ENCODE results near the gene SLC37A2. TPM values are rescaled to one million over a fixed set of nuclear protein-coding genes. Genes with fewer than 3 reads are reported as not detected.

Gene SLC37A2
- total RNA-seq, 1 donor from 2014 or later = 1.3 TPM

DNA sequence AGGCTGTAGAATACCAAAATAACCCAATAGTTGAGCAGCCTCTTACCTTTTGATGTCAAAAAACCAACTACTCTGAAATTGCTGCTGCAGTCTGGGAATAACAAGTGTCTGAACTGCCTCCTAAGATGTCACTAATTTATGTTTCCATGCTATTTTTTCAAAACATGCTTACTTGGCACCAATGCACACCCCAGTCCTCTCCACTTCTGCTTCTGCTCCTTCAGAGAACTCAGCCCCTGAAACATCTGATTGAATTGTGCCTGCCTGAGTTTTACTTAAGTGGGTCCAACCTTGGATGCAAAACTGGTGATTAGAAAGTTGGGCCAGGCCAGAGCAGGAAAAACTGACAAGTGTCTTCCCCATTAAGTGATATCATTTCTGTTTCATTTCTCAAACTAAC is 72.9 kb downstream of the SLC37A2 start:
- H3K9me3 ChIP-seq (ENCODE audit: insufficient read depth, low read depth, low read length) = no peaks in the 10 kb centered on the region
- DNase-seq (ENCODE audit: low read depth) (no peak), FAIRE-seq (no peak)
- H3K27ac ChIP-seq (ENCODE audit: low read depth, low read length) = no peak overlapping the region
- no peaks in the 10 kb centered on the region for H3K79me2 ChIP-seq (ENCODE audit: insufficient read depth, low read length)
- H3K4me1 ChIP-seq (ENCODE audit: insufficient read depth, low read length) = no peaks in the 10 kb centered on the region
- H2AFZ ChIP-seq (ENCODE audit: low read depth, low read length) = no peak overlapping the region
- no peak overlapping the region for H3K4me2 ChIP-seq (ENCODE audit: low read length)
- Mint-ChIP-seq H3K36me3 (ENCODE audit: low read depth, unreplicated experiment) (no peaks in the 10 kb centered on the region), H3K4me1 (ENCODE audit: low read depth, unreplicated experiment) (peaks cover 12% of the 10 kb centered on the region), H3K27me3 (ENCODE audit: low read depth, unreplicated experiment) (peaks cover 24% of the 10 kb centered on the region), H3K4me3 (ENCODE audit: unreplicated experiment) (no peak overlapping the region), H3K27ac (ENCODE audit: unreplicated experiment) (no peak overlapping the region), H3K9me3 (ENCODE audit: unreplicated experiment) (no peaks in the 10 kb centered on the region)
- TF ChIP-seq, protein P1, sequence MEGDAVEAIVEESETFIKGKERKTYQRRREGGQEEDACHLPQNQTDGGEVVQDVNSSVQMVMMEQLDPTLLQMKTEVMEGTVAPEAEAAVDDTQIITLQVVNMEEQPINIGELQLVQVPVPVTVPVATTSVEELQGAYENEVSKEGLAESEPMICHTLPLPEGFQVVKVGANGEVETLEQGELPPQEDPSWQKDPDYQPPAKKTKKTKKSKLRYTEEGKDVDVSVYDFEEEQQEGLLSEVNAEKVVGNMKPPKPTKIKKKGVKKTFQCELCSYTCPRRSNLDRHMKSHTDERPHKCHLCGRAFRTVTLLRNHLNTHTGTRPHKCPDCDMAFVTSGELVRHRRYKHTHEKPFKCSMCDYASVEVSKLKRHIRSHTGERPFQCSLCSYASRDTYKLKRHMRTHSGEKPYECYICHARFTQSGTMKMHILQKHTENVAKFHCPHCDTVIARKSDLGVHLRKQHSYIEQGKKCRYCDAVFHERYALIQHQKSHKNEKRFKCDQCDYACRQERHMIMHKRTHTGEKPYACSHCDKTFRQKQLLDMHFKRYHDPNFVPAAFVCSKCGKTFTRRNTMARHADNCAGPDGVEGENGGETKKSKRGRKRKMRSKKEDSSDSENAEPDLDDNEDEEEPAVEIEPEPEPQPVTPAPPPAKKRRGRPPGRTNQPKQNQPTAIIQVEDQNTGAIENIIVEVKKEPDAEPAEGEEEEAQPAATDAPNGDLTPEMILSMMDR (IDR thresholded peaks at IDR 0.05; ENCODE audit: insufficient read depth, low read depth, low read length) = no peak
- TF ChIP-seq EZH2 (IDR thresholded peaks at IDR 0.05; ENCODE audit: insufficient read depth, low read length) = no peak
- peaks cover 6% of the 10 kb centered on the region for H3K27me3 ChIP-seq (ENCODE audit: insufficient read depth, low read length)
- H3K9ac ChIP-seq (ENCODE audit: low read length) = no peak overlapping the region
- H4K20me1 ChIP-seq (ENCODE audit: insufficient read depth, low read length) = no peaks in the 10 kb centered on the region
- no peak overlapping the region for H3K4me3 ChIP-seq (ENCODE audit: insufficient read depth, low read depth, low read length)
- H3K36me3 ChIP-seq (ENCODE audit: insufficient read depth, low read length) = no peaks in the 10 kb centered on the region

- H3K9me3 Mint-ChIP-seq (ENCODE audit: unreplicated experiment) = no peaks in the 10 kb centered on the region
- no peak overlapping the region for H3K4me2 ChIP-seq (ENCODE audit: low read length)
- TF ChIP-seq, protein P1 (IDR thresholded peaks at IDR 0.05; ENCODE audit: insufficient read depth, low read depth, low read length) = no peak
- TF ChIP-seq EZH2 (IDR thresholded peaks at IDR 0.05; ENCODE audit: insufficient read depth, low read length) = no peak
- H3K27me3 Mint-ChIP-seq (ENCODE audit: low read depth, unreplicated experiment) = peaks cover 33% of the 10 kb centered on the region
- no peak overlapping the region for H3K4me3 Mint-ChIP-seq (ENCODE audit: unreplicated experiment)
- H3K4me1 ChIP-seq (ENCODE audit: insufficient read depth, low read length) = no peaks in the 10 kb centered on the region
- H2AFZ ChIP-seq (ENCODE audit: low read depth, low read length) = no peak overlapping the region
- no peaks in the 10 kb centered on the region for H4K20me1 ChIP-seq (ENCODE audit: insufficient read depth, low read length)
- no peak overlapping the region for H3K27ac Mint-ChIP-seq (ENCODE audit: unreplicated experiment)
- no peak for FAIRE-seq
- H3K36me3 Mint-ChIP-seq (ENCODE audit: low read depth, unreplicated experiment) = no peaks in the 10 kb centered on the region
- H3K79me2 ChIP-seq (ENCODE audit: insufficient read depth, low read length) = no peaks in the 10 kb centered on the region
- no peak overlapping the region for H3K4me3 ChIP-seq (ENCODE audit: insufficient read depth, low read depth, low read length)
- no peak overlapping the region for H3K9ac ChIP-seq (ENCODE audit: low read length)
- no peak overlapping the region for H3K27ac ChIP-seq (ENCODE audit: low read depth, low read length)
- no peaks in the 10 kb centered on the region for H3K9me3 ChIP-seq (ENCODE audit: insufficient read depth, low read depth, low read length)
- peaks cover 8% of the 10 kb centered on the region for H3K4me1 Mint-ChIP-seq (ENCODE audit: low read depth, unreplicated experiment)
- DNase-seq (ENCODE audit: low read depth) = no peak
- H3K36me3 ChIP-seq (ENCODE audit: insufficient read depth, low read length) = no peaks in the 10 kb centered on the region
- H3K27me3 ChIP-seq (ENCODE audit: insufficient read depth, low read length) = peaks cover 6% of the 10 kb centered on the region
Observed at GRCh38 chr11:125138966-125139365, 75.9 kb downstream of the SLC37A2 start.

GRCh38 chr11:125139778-125140177 is 76.7 kb downstream of the SLC37A2 start:
- FAIRE-seq (no peak), DNase-seq (ENCODE audit: low read depth) (no peak)
- peaks cover 8% of the 10 kb centered on the region for H3K4me1 Mint-ChIP-seq (ENCODE audit: low read depth, unreplicated experiment)
- H4K20me1 ChIP-seq (ENCODE audit: insufficient read depth, low read length) = no peaks in the 10 kb centered on the region
- no peak overlapping the region for H3K4me3 Mint-ChIP-seq (ENCODE audit: unreplicated experiment)
- H3K9me3 Mint-ChIP-seq (ENCODE audit: unreplicated experiment) = no peaks in the 10 kb centered on the region
- H3K36me3 ChIP-seq (ENCODE audit: insufficient read depth, low read length) = no peaks in the 10 kb centered on the region
- H3K27me3 ChIP-seq (ENCODE audit: insufficient read depth, low read length) = peaks cover 6% of the 10 kb centered on the region
- H3K4me3 ChIP-seq (ENCODE audit: insufficient read depth, low read depth, low read length) = no peak overlapping the region
- peaks cover 37% of the 10 kb centered on the region for H3K27me3 Mint-ChIP-seq (ENCODE audit: low read depth, unreplicated experiment)
- no peak overlapping the region for H3K4me2 ChIP-seq (ENCODE audit: low read length)
- no peaks in the 10 kb centered on the region for H3K36me3 Mint-ChIP-seq (ENCODE audit: low read depth, unreplicated experiment)
- H3K9me3 ChIP-seq (ENCODE audit: insufficient read depth, low read depth, low read length) = no peaks in the 10 kb centered on the region
- H3K9ac ChIP-seq (ENCODE audit: low read length) = no peak overlapping the region
- H3K27ac Mint-ChIP-seq (ENCODE audit: unreplicated experiment) = no peak overlapping the region
- H3K27ac ChIP-seq (ENCODE audit: low read depth, low read length) = no peak overlapping the region
- no peak overlapping the region for H2AFZ ChIP-seq (ENCODE audit: low read depth, low read length)
- no peaks in the 10 kb centered on the region for H3K4me1 ChIP-seq (ENCODE audit: insufficient read depth, low read length)
- TF ChIP-seq, protein P1 (IDR thresholded peaks at IDR 0.05; ENCODE audit: insufficient read depth, low read depth, low read length) = no peak
- no peak for TF ChIP-seq EZH2 (IDR thresholded peaks at IDR 0.05; ENCODE audit: insufficient read depth, low read length)
- H3K79me2 ChIP-seq (ENCODE audit: insufficient read depth, low read length) = no peaks in the 10 kb centered on the region

Other genes with a start within 250 kb of the SLC37A2 start
- gene ROBO3, start 197.9 kb upstream of the SLC37A2 start, total RNA-seq = 12.9 and 14.5 TPM in 2 replicates
- gene ROBO4, start 165.4 kb upstream of the SLC37A2 start, total RNA-seq = 0.25 TPM in 1 of 2 replicates, not detected in the other
- gene HEPN1, start 144.1 kb upstream of the SLC37A2 start, total RNA-seq = not detected in 2 replicates
- 0.19 TPM in 1 of 2 replicates, not detected in the other for gene HEPACAM, start 127.3 kb upstream of the SLC37A2 start, total RNA-seq
- 0.75 and 1.0 TPM in 2 replicates for gene CCDC15, start 109.1 kb upstream of the SLC37A2 start, total RNA-seq
- 11.6 and 11.9 TPM in 2 replicates for gene TMEM218, start 48.3 kb downstream of the SLC37A2 start, total RNA-seq
- gene PKNOX2, start 101.4 kb downstream of the SLC37A2 start, total RNA-seq = 53.4 and 69.9 TPM in 2 replicates